ENCODE data around the gene HTT. TPM values are rescaled to one million over a fixed set of nuclear protein-coding genes. Genes with fewer than 3 reads are reported as not detected.

HTT gene
- total and polyA plus RNA-seq, 9 of the 15 experiments (the other 6 are each of a cell fraction or from before 2014, with no cell fraction given), result 0.66 to 31.6 (median 14.7) TPM

DNA sequence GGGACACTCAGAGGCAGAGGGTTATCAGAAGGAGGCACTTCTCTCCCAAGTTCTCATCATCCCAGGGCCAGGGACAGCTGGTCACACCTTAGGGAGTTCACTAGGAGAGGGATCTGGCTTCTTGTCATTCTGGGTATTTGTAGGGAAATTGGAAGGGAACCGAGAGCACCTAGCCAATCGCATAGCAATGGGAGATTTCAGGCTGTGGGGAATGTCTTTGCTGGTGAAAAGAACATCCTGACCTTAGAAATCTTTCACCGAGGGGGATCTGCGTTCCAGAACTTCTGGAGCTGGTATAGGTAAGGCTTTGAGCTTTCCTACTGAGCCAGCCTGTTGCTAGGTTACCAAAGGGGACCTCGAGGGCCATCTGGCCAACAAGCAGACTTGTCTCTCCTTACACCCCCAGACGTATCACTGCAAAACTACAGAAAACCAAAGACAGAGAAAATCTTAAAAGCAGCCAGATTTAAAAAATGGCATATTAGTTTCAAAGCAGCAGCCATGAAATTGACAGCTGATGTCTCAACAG lies 6.9 kb upstream of the HTT start:
- CTCF ChIA-PET (ENCODE audit: low intra/inter-chr PET ratio), result no interaction called here
- in situ Hi-C loops (cut with MboI), result no loop called here

DNA sequence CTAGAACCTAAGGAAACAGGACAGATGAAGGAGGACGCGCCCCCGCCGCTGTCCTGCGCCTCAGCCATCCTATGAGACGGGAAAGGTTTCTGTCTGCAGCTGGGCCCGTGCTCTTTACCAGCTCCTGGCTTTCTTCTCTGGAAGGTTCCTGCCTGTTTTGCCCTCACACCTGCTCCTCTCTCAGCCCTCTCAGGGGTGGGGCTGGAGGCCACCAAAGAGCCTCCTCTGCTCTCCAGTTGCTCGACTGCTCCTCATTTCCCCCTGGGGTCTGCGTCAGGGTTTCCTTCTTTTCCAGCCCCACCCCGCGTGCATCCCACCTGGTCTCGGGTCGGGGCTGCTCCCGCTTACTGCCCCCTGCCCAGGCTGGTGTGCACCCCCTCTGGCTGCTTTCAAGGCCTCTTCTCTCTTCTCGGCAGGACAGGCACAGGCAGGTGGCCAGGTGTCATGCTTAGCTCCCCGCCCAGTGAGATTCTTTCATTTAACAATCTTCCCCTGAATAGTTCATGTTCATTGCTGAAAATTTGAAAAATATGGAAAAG lies 4.8 kb upstream of the HTT start:
- Histone ChIP-seq H3K4me1 (replicated peaks in 1 of 2; ENCODE audit: control insufficient read depth in 2 of 2, insufficient read depth in 2 of 2, low read length in 2 of 2) (peaks cover 0 to 9% of the 10 kb centered on the region in 2 experiments; a peak in 2 of 5 replicates), H3K4me3 (no peak overlapping the region), H3K4me2 (ENCODE audit: insufficient read depth, low read length) (no peak overlapping the region), H3K27ac (ENCODE audit: extremely low read depth, low read depth, low read length) (no peak overlapping the region), H3K79me2 (ENCODE audit: control insufficient read depth, insufficient read depth, low read length) (no peaks in the 10 kb centered on the region; the same call in 2 of the 3 replicates), H3K9me3 (replicated peaks; ENCODE audit: control insufficient read depth, insufficient read depth, low read depth, low read length) (no peaks in the 10 kb centered on the region), H2AFZ (ENCODE audit: low read depth, low read length) (no peak overlapping the region), H3K27me3 (ENCODE audit: control insufficient read depth in 2 of 2, insufficient read depth in 2 of 2, low read length in 2 of 2) (peaks cover 14 to 41% of the 10 kb centered on the region in 2 experiments), H3K9ac (ENCODE audit: insufficient read depth in 1 of 2, low read depth in 2 of 2, low read length in 2 of 2) (no peak overlapping the region), H4K20me1 (replicated peaks; ENCODE audit: control insufficient read depth, insufficient read depth, low read length) (no peaks in the 10 kb centered on the region), H3K36me3 (ENCODE audit: control insufficient read depth, insufficient read depth, low read length) (no peaks in the 10 kb centered on the region), H3K9me1 (ENCODE audit: control insufficient read depth, insufficient read depth, low read length) (no peaks in the 10 kb centered on the region)
- 28% methylated on average over 15 of the region's 16 CpGs for WGBS (ENCODE audit: insufficient coverage, low coverage, missing lambda C conversion rate)
- ATAC-seq (no peak), DNase-seq (ENCODE audit: extremely low read depth in 1 of 4, low spot score in 3 of 4) (no peak), FAIRE-seq (no peak)
- intact Hi-C loops (cut with micrococcal nuclease) (no loop called here), in situ Hi-C loops (cut with MboI) (no loop called here)
- no TSS peak for BruUV-seq (replicated peaks)
- ChIA-PET POLR2A (interaction anchor here (0.6 to 1.2 kb wide), 2 partner anchors 14 to 35 kb away, joined by 3 to 4 read pairs; no protein-coding TSS in a partner anchor), CTCF (ENCODE audit: low intra/inter-chr PET ratio) (no interaction called here)
- TF ChIP-seq, protein P1, sequence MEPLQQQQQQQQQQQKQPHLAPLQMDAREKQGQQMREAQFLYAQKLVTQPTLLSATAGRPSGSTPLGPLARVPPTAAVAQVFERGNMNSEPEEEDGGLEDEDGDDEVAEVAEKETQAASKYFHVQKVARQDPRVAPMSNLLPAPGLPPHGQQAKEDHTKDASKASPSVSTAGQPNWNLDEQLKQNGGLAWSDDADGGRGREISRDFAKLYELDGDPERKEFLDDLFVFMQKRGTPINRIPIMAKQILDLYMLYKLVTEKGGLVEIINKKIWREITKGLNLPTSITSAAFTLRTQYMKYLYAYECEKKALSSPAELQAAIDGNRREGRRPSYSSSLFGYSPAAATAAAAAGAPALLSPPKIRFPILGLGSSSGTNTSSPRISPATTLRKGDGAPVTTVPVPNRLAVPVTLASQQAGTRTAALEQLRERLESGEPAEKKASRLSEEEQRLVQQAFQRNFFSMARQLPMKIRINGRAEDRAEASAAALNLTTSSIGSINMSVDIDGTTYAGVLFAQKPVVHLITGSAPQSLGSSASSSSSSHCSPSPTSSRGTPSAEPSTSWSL (CRISPR knock-in tag; IDR thresholded peaks at IDR 0.05; ENCODE audit: borderline replicate concordance), result no peak
- TF ChIP-seq TCFL5 (CRISPR knock-in tag; conservative IDR thresholded peaks at IDR 0.05) (no peak), ZNF764 (CRISPR knock-in tag; IDR thresholded peaks at IDR 0.05; ENCODE audit: low read depth) (no peak), NR2F6 (CRISPR knock-in tag; IDR thresholded peaks at IDR 0.05) (no peak), ZNF12 (CRISPR knock-in tag; IDR thresholded peaks at IDR 0.05) (no peak), ZEB2 (IDR thresholded peaks at IDR 0.05) (no peak), ZNF766 (CRISPR knock-in tag; conservative IDR thresholded peaks at IDR 0.05) (no peak)
- TF ChIP-seq, protein P2, sequence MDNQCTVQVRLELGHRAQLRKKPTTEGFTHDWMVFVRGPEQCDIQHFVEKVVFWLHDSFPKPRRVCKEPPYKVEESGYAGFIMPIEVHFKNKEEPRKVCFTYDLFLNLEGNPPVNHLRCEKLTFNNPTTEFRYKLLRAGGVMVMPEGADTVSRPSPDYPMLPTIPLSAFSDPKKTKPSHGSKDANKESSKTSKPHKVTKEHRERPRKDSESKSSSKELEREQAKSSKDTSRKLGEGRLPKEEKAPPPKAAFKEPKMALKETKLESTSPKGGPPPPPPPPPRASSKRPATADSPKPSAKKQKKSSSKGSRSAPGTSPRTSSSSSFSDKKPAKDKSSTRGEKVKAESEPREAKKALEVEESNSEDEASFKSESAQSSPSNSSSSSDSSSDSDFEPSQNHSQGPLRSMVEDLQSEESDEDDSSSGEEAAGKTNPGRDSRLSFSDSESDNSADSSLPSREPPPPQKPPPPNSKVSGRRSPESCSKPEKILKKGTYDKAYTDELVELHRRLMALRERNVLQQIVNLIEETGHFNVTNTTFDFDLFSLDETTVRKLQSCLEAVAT (IDR thresholded peaks at IDR 0.05), result no peak

More for the DNA sequence above, 6.9 kb upstream of the HTT start:
- H3K27ac ChIP-seq (ENCODE audit: extremely low read depth, low read depth, low read length), result no peak overlapping the region
- no peaks in the 10 kb centered on the region for H3K36me3 ChIP-seq (ENCODE audit: control insufficient read depth, insufficient read depth, low read length)
- H3K4me2 ChIP-seq (ENCODE audit: insufficient read depth, low read length), result no peak overlapping the region
- no peak for TF ChIP-seq SIN3B (IDR thresholded peaks at IDR 0.05; ENCODE audit: low read depth)
- TF ChIP-seq RFX1 (IDR thresholded peaks at IDR 0.05), result peak; percentile 65
- no peak for TF ChIP-seq SRSF9 (IDR thresholded peaks at IDR 0.05; ENCODE audit: borderline replicate concordance, low read depth, low read length)
- no peak for TF ChIP-seq SRF (CRISPR knock-in tag; IDR thresholded peaks at IDR 0.05)
- FAIRE-seq (no peak), DNase-seq (ENCODE audit: extremely low read depth in 1 of 4, low spot score in 3 of 4) (no peak), ATAC-seq (no peak)
- no peaks in the 10 kb centered on the region for H3K79me2 ChIP-seq (ENCODE audit: control insufficient read depth, insufficient read depth, low read length)
- H2AFZ ChIP-seq (ENCODE audit: low read depth, low read length), result no peak overlapping the region
- 4% methylated on average over 6 of the region's 6 CpGs for WGBS (ENCODE audit: insufficient coverage, low coverage, missing lambda C conversion rate)
- H3K9ac ChIP-seq (ENCODE audit: insufficient read depth in 1 of 2, low read depth in 2 of 2, low read length in 2 of 2), result no peak overlapping the region
- H3K27me3 ChIP-seq (ENCODE audit: control insufficient read depth in 2 of 2, insufficient read depth in 2 of 2, low read length in 2 of 2), result peaks cover 26 to 52% of the 10 kb centered on the region in 2 experiments
- no peak overlapping the region for H3K4me3 ChIP-seq
- no peaks in the 10 kb centered on the region for H4K20me1 ChIP-seq (replicated peaks; ENCODE audit: control insufficient read depth, insufficient read depth, low read length)
- intact Hi-C loops (cut with micrococcal nuclease), result no loop called here
- BruUV-seq (replicated peaks), result no TSS peak
- POLR2A ChIA-PET, result no interaction called here
- no peaks in the 10 kb centered on the region for H3K9me1 ChIP-seq (ENCODE audit: control insufficient read depth, insufficient read depth, low read length)
- no peaks in the 10 kb centered on the region; a peak in 1 of 5 replicates for H3K4me1 ChIP-seq (replicated peaks in 1 of 2; ENCODE audit: control insufficient read depth in 2 of 2, insufficient read depth in 2 of 2, low read length in 2 of 2)
- H3K9me3 ChIP-seq (replicated peaks; ENCODE audit: control insufficient read depth, insufficient read depth, low read depth, low read length), result no peaks in the 10 kb centered on the region
